H1 (cell line): ENCODE results near the gene LCE2B. TPM values are rescaled to one million over a fixed set of nuclear protein-coding genes. Genes with fewer than 3 reads are reported as not detected.

Experiments used
- ASH2L ChIP-seq: fragments of 200-600, 300-600 bp; sonication (generic); IDR thresholded peaks from one replicate; pipeline ENCODE4 v1.7.1; 2017; ENCODE audit warnings: low read length
- CTBP2 ChIP-seq: IDR thresholded peaks from 2 replicates; pipeline ENCODE4 v1.7.0; 2011; ENCODE audit warnings: borderline replicate concordance, mild to moderate bottlenecking, moderate library complexity, mixed read lengths, low read length; ENCODE audit not compliant: insufficient read depth, insufficient read length
- EZH2 ChIP-seq: fragments of 200-600 bp; sonication (generic); IDR thresholded peaks from 2 replicates; pipeline ENCODE4 v1.7.1; 2012; ENCODE audit warnings: low read depth, mild to moderate bottlenecking, moderate library complexity, low read length, inconsistent platforms; ENCODE audit not compliant: severe bottlenecking
- KDM5A ChIP-seq: fragments of 200-600 bp; IDR thresholded peaks from 2 replicates; pipeline ENCODE4 v1.7.1; 2012; ENCODE audit warnings: mild to moderate bottlenecking, low read length, inconsistent platforms, mixed read lengths
- POLR2A ChIP-seq, 2 experiments: IDR thresholded peaks; 1 replicate in 1 of 2; 2 replicates in 1 of 2; pipeline ENCODE4 v1.6.1; 2011; ENCODE audit warnings: low read depth in 2 of 2, low read length in 2 of 2, mild to moderate bottlenecking in 2 of 2; ENCODE audit errors: control extremely low read depth in 1 of 2
- POLR2AphosphoS5 ChIP-seq: IDR thresholded peaks from 2 replicates; pipeline ENCODE4 v1.6.1; 2011; ENCODE audit warnings: low read depth, low read length
- RAD21 ChIP-seq, 2 experiments: IDR thresholded peaks in 1 of 2; conservative IDR thresholded peaks in 1 of 2; 2 replicates each; pipeline ENCODE4 v1.6.1; 2011; ENCODE audit warnings: low read depth in 2 of 2, low read length in 2 of 2, improper control_type of control experiment in 1 of 2, inconsistent platforms in 1 of 2, mild to moderate bottlenecking in 1 of 2, moderate library complexity in 1 of 2
- SIX5 ChIP-seq: IDR thresholded peaks from 2 replicates; pipeline ENCODE4 v1.6.1; 2011; ENCODE audit warnings: mild to moderate bottlenecking, low read depth, low read length
- SRF ChIP-seq: IDR thresholded peaks from 2 replicates; pipeline ENCODE4 v1.6.1; 2011; ENCODE audit warnings: mild to moderate bottlenecking, low read depth, low read length, moderate library complexity
- TAF7 ChIP-seq: optimal IDR thresholded peaks from 2 replicates; pipeline ENCODE3; 2011; ENCODE audit warnings: low read depth, mild to moderate bottlenecking, inconsistent platforms, low read length, moderate library complexity, borderline replicate concordance
- polyA plus RNA-seq, 7 experiments: library from polyadenylated mRNA; depleted of rRNA in 3 of 7; stranded (reverse) in 5 of 7; unstranded in 2 of 7; fragments of >200 nt in 5 of 7; fragments of 200-250 nt in 2 of 7; gene quantifications; 1 replicate in 5 of 7; 2 replicates in 1 of 7; 4 replicates in 1 of 7; pipeline versions ENCODE4 v1.2.1 to v1.2.3, GENCODE V29; 2011 to 2013; ENCODE audit warnings: missing spikeins in 2 of 7, mixed read lengths in 2 of 7
- total RNA-seq: library from RNA; stranded (reverse); fragmentation: NEBNext Ultra II Directional; extraction: Animal tissue kit (Norgen Biotek cat#: 25700); gene quantifications from 2 replicates; pipeline ENCODE4 v1.2.1, GENCODE V29; 2021
- TF ChIP-seq, protein P1 (sequence below): fragments of 300-600 bp; sonication (generic); IDR thresholded peaks from 2 replicates; pipeline ENCODE4 v1.7.1; 2012; ENCODE audit warnings: low read length, moderate library complexity, mild to moderate bottlenecking, inconsistent platforms; ENCODE audit not compliant: insufficient replicate concordance

LCE2B gene
- total and polyA plus RNA-seq, 2 of the 8 experiments (the other 6 are each of a cell fraction or from before 2014, with no cell fraction given) = not detected

DNA sequence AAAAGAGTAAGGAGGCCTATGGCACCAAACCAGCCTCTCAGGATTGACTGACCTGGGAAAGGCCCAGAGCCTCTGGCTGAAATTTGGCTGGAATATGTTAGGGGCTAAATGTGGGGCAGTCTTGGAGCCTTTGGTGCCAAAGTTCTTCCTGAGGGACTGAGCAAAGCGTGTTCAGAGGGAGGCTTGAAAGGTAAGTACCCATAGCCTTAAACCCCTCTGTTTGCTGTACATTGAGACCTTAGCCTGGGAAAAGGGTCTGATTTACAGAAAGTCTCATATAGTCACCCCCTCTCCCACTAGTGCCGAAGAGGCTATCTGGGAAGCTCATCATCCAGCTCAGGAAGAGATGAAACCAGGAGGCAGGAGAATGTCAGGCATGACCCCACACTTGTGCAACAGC, 21.9 kb downstream of the LCE2B start, which contains the start of gene LCE4A (continued):
- TF ChIP-seq, protein P1, sequence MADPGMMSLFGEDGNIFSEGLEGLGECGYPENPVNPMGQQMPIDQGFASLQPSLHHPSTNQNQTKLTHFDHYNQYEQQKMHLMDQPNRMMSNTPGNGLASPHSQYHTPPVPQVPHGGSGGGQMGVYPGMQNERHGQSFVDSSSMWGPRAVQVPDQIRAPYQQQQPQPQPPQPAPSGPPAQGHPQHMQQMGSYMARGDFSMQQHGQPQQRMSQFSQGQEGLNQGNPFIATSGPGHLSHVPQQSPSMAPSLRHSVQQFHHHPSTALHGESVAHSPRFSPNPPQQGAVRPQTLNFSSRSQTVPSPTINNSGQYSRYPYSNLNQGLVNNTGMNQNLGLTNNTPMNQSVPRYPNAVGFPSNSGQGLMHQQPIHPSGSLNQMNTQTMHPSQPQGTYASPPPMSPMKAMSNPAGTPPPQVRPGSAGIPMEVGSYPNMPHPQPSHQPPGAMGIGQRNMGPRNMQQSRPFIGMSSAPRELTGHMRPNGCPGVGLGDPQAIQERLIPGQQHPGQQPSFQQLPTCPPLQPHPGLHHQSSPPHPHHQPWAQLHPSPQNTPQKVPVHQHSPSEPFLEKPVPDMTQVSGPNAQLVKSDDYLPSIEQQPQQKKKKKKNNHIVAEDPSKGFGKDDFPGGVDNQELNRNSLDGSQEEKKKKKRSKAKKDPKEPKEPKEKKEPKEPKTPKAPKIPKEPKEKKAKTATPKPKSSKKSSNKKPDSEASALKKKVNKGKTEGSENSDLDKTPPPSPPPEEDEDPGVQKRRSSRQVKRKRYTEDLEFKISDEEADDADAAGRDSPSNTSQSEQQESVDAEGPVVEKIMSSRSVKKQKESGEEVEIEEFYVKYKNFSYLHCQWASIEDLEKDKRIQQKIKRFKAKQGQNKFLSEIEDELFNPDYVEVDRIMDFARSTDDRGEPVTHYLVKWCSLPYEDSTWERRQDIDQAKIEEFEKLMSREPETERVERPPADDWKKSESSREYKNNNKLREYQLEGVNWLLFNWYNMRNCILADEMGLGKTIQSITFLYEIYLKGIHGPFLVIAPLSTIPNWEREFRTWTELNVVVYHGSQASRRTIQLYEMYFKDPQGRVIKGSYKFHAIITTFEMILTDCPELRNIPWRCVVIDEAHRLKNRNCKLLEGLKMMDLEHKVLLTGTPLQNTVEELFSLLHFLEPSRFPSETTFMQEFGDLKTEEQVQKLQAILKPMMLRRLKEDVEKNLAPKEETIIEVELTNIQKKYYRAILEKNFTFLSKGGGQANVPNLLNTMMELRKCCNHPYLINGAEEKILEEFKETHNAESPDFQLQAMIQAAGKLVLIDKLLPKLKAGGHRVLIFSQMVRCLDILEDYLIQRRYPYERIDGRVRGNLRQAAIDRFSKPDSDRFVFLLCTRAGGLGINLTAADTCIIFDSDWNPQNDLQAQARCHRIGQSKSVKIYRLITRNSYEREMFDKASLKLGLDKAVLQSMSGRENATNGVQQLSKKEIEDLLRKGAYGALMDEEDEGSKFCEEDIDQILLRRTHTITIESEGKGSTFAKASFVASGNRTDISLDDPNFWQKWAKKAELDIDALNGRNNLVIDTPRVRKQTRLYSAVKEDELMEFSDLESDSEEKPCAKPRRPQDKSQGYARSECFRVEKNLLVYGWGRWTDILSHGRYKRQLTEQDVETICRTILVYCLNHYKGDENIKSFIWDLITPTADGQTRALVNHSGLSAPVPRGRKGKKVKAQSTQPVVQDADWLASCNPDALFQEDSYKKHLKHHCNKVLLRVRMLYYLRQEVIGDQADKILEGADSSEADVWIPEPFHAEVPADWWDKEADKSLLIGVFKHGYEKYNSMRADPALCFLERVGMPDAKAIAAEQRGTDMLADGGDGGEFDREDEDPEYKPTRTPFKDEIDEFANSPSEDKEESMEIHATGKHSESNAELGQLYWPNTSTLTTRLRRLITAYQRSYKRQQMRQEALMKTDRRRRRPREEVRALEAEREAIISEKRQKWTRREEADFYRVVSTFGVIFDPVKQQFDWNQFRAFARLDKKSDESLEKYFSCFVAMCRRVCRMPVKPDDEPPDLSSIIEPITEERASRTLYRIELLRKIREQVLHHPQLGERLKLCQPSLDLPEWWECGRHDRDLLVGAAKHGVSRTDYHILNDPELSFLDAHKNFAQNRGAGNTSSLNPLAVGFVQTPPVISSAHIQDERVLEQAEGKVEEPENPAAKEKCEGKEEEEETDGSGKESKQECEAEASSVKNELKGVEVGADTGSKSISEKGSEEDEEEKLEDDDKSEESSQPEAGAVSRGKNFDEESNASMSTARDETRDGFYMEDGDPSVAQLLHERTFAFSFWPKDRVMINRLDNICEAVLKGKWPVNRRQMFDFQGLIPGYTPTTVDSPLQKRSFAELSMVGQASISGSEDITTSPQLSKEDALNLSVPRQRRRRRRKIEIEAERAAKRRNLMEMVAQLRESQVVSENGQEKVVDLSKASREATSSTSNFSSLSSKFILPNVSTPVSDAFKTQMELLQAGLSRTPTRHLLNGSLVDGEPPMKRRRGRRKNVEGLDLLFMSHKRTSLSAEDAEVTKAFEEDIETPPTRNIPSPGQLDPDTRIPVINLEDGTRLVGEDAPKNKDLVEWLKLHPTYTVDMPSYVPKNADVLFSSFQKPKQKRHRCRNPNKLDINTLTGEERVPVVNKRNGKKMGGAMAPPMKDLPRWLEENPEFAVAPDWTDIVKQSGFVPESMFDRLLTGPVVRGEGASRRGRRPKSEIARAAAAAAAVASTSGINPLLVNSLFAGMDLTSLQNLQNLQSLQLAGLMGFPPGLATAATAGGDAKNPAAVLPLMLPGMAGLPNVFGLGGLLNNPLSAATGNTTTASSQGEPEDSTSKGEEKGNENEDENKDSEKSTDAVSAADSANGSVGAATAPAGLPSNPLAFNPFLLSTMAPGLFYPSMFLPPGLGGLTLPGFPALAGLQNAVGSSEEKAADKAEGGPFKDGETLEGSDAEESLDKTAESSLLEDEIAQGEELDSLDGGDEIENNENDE = no peak
- no peak for TF ChIP-seq POLR2AphosphoS5
- no peak for TF ChIP-seq SRF
- TF ChIP-seq RAD21 (IDR thresholded peaks at IDR 0.05 in 1 of 2, conservative IDR thresholded peaks at IDR 0.05 in 1 of 2; ENCODE audit: low read depth in 2 of 2, low read length in 2 of 2) = no peak
- no peak for TF ChIP-seq TAF7
- TF ChIP-seq EZH2 = no peak
- TF ChIP-seq POLR2A (IDR thresholded peaks at IDR 0.05; ENCODE audit: control extremely low read depth in 1 of 2, low read depth in 2 of 2, low read length in 2 of 2) = no peak
- TF ChIP-seq KDM5A = no peak
- TF ChIP-seq SIX5 = no peak
- no peak for TF ChIP-seq CTBP2
- no peak for TF ChIP-seq ASH2L
